CD4-positive, alpha-beta T cell (primary cell): ENCODE data around the gene ANO8. TPM values are rescaled to one million over a fixed set of nuclear protein-coding genes. Genes with fewer than 3 reads are reported as not detected.
A peak's percentile ranks its signal among the peaks of the same experiment; 100 is the strongest.
"Not testable (repeated sequence)": the region's sequence is repeated elsewhere in the genome, so short reads cannot be mapped to it uniquely, and the experiment has no call there.

Experiments used
- ATAC-seq: fragments of 200-7000 bp; cut with Tn5 transposase; one replicate; pipeline ENCODE4 v1.10.0; 2022; ENCODE audit warnings: mild to moderate bottlenecking; ENCODE audit not compliant: poor library complexity
- CTCF ChIA-PET: fragments of 350-600 bp; sonication (Branson Sonifier 250); formaldehyde crosslinking; loops from one replicate; lab custom pipeline; 2021; ENCODE audit warnings: antibody characterized with exemption, inconsistent platforms; lab: Charles Lee
- POLR2A ChIA-PET: fragments of 350-600 bp; sonication (Branson Sonifier 250); formaldehyde crosslinking; loops from one replicate; lab custom pipeline; 2021; ENCODE audit warnings: antibody characterized with exemption, inconsistent platforms; lab: Charles Lee
- DNase-seq, 14 experiments: peaks; one replicate each; pipeline ENCODE4 v3.0.0-alpha.2; 2013 to 2020; ENCODE audit warnings: mixed read lengths in 2 of 14
- H3K27ac ChIP-seq, 2 donors: one replicate each; pipeline versions ENCODE4 v1.5.1 to v1.7.0; 2013; ENCODE audit warnings: low read length in 2 of 2, low read depth in 1 of 2, mild to moderate bottlenecking in 1 of 2
- H3K27me3 ChIP-seq, 2 experiments: 1 replicate in 1 of 2; 2 replicates in 1 of 2; pipeline versions ENCODE4 v1.6.1 to v1.7.0; 2013; ENCODE audit warnings: low read length in 2 of 2, control low read depth in 1 of 2, mild to moderate bottlenecking in 1 of 2, moderate library complexity in 1 of 2; ENCODE audit not compliant: insufficient read depth in 2 of 2, control insufficient read depth in 1 of 2
- H3K36me3 ChIP-seq: one replicate; pipeline ENCODE4 v1.6.1; 2013; ENCODE audit warnings: low read length, control low read depth; ENCODE audit not compliant: insufficient read depth
- H3K4me1 ChIP-seq: one replicate; pipeline ENCODE4 v1.6.1; 2013; ENCODE audit warnings: low read length, control low read depth; ENCODE audit not compliant: insufficient read depth
- H3K4me3 ChIP-seq: one replicate; pipeline ENCODE4 v1.5.1; 2013; ENCODE audit warnings: mild to moderate bottlenecking, low read length, moderate library complexity
- H3K9me3 ChIP-seq, 2 experiments: 1 replicate in 1 of 2; 2 replicates in 1 of 2; pipeline versions ENCODE4 v1.6.1 to v1.7.0; 2013; ENCODE audit warnings: low read length in 2 of 2, mild to moderate bottlenecking in 2 of 2, control low read depth in 1 of 2, moderate library complexity in 1 of 2; ENCODE audit not compliant: control insufficient read depth in 1 of 2, insufficient read depth in 1 of 2
- H3K27ac Mint-ChIP-seq: one replicate; pipeline ENCODE4 v1.8.0; 2020; ENCODE audit warnings: mixed read lengths
- H3K27me3 Mint-ChIP-seq: one replicate; pipeline ENCODE4 v1.8.0; 2021; ENCODE audit warnings: mixed read lengths
- H3K36me3 Mint-ChIP-seq: one replicate; pipeline ENCODE4 v1.8.0; 2021; ENCODE audit warnings: low read depth, mixed read lengths
- H3K4me1 Mint-ChIP-seq: one replicate; pipeline ENCODE4 v1.8.0; 2021; ENCODE audit warnings: low read depth, mixed read lengths
- H3K4me3 Mint-ChIP-seq: one replicate; pipeline ENCODE4 v1.8.0; 2020; ENCODE audit warnings: mild to moderate bottlenecking, mixed read lengths
- H3K9me3 Mint-ChIP-seq: one replicate; pipeline ENCODE4 v1.8.0; 2020; ENCODE audit warnings: mixed read lengths
- CTCF ChIP-seq: fragments of 200-600 bp; IDR thresholded peaks from one replicate; pipeline ENCODE4 v1.8.0; 2022; ENCODE audit warnings: antibody characterized with exemption, mild to moderate bottlenecking
- intact Hi-C, 2 experiments: fragments of 100-400 bp; cut with DNase I in 1 of 2; cut with micrococcal nuclease in 1 of 2; formaldehyde crosslinking; loops; one replicate each; pipeline versions ENCODE4 v1.15.1 to v1.9.0; 2023 to 2025; cut with DNase I, micrococcal nuclease
- total RNA-seq, 174 experiments: library from RNA in 2 of 174; stranded (reverse) in 2 of 174; gene quantifications; one replicate each; pipeline ENCODE4 v1.2.3 and lab custom pipeline; 2021 to 2026

ANO8 gene
- total RNA-seq, 2 experiments from 2014 or later, result 15.3 TPM

GRCh38 chr19:17281391-17282304 lies 53.0 kb downstream of the ANO8 start, which contains the start of gene ANKLE1:
Gene ANKLE1 (plus strand): TSS chr19:17281901. CDS start chr19:17281921, 20 bp downstream.
- DNase-seq, result peak in 7 of 14 experiments; percentile 19 to 62 (median 45)
- CTCF ChIA-PET, result interaction anchor here (0.7 to 3.5 kb wide), 7 partner anchors 11 to 944 kb away, joined by 3 to 21 read pairs (median 4); partner anchors contain the start of gene MRPL34
- H3K27ac Mint-ChIP-seq, result no peak within 1 kb of the TSS

GRCh38 chr19:17279436-17279835 lies 55.2 kb downstream of the ANO8 start:
- intact Hi-C loops, result no loop called here
- Histone ChIP-seq H3K9me3 (no peaks in the 10 kb centered on the region), H3K4me1 (peaks cover 20% of the 10 kb centered on the region), H3K36me3 (peaks cover 37% of the 10 kb centered on the region), H3K27ac (no peak overlapping the region), H3K27me3 (peaks cover 0 to 5% of the 10 kb centered on the region in 2 experiments), H3K4me3 (no peak overlapping the region)
- Mint-ChIP-seq H3K36me3 (peaks cover 28% of the 10 kb centered on the region), H3K27ac (no peak overlapping the region), H3K9me3 (no peaks in the 10 kb centered on the region), H3K4me1 (peaks cover 10% of the 10 kb centered on the region), H3K4me3 (no peak overlapping the region), H3K27me3 (peaks cover 11% of the 10 kb centered on the region)
- POLR2A ChIA-PET, result interaction anchor here (1.5 kb wide), 1 partner anchor 95 kb away, joined by 3 read pairs; no protein-coding TSS in a partner anchor
- no peak for DNase-seq
- CTCF ChIA-PET, result no interaction called here
- no peak for TF ChIP-seq CTCF
- no peak for ATAC-seq

More at GRCh38 chr19:17281391-17282304, 53.0 kb downstream of the ANO8 start, which contains the start of gene ANKLE1:
- Histone ChIP-seq H3K4me3 (peak within 1 kb of the TSS; percentile 51), H3K4me1 (peaks cover 20% of the 10 kb centered on the region), H3K9me3 (no peaks in the 10 kb centered on the region), H3K27ac (no peak within 1 kb of the TSS), H3K36me3 (peaks cover 17% of the 10 kb centered on the region), H3K27me3 (peaks cover 0 to 5% of the 10 kb centered on the region in 2 experiments)
- peaks cover 11% of the 10 kb centered on the region for H3K36me3 Mint-ChIP-seq
- intact Hi-C loops, result loop anchor here (1.0 to 2.0 kb wide), 5 partner anchors 21 to 510 kb away; no protein-coding TSS in a partner anchor
- peaks cover 11% of the 10 kb centered on the region for H3K27me3 Mint-ChIP-seq
- peaks cover 10% of the 10 kb centered on the region for H3K4me1 Mint-ChIP-seq
- no peak for ATAC-seq
- TF ChIP-seq CTCF, result no peak
- peak within 1 kb of the TSS; percentile 63 for H3K4me3 Mint-ChIP-seq
- no peaks in the 10 kb centered on the region for H3K9me3 Mint-ChIP-seq
- POLR2A ChIA-PET, result interaction anchor here (0.8 to 1.7 kb wide), 4 partner anchors 15 to 66 kb away, joined by 3 to 4 read pairs (median 4); partner anchors contain the start of genes BABAM1 and USE1

- no peaks in the 10 kb centered on the region for H3K4me1 Mint-ChIP-seq
- POLR2A ChIA-PET, result no interaction called here
- Histone ChIP-seq H3K4me3 (no peak overlapping the region), H3K4me1 (no peaks in the 10 kb centered on the region), H3K27me3 (no peaks in the 10 kb centered on the region), H3K27ac (no peak overlapping the region), H3K36me3 (peaks cover 59% of the 10 kb centered on the region), H3K9me3 (no peaks in the 10 kb centered on the region)
- CTCF ChIA-PET, result no interaction called here
- intact Hi-C loops, result no loop called here
- H3K27me3 Mint-ChIP-seq, result no peaks in the 10 kb centered on the region
- no peaks in the 10 kb centered on the region for H3K9me3 Mint-ChIP-seq
- DNase-seq, result no peak
- H3K36me3 Mint-ChIP-seq, result peaks cover 48% of the 10 kb centered on the region
- no peak for ATAC-seq
- no peak overlapping the region for H3K27ac Mint-ChIP-seq
- H3K4me3 Mint-ChIP-seq, result no peak overlapping the region
- TF ChIP-seq CTCF, result no peak
Measured at GRCh38 chr19:17275441-17276175, 59.0 kb downstream of the ANO8 start.

- peaks cover 64% of the 10 kb centered on the region for H3K36me3 ChIP-seq
- H3K4me3 ChIP-seq, H3K27ac Mint-ChIP-seq, H3K4me1 ChIP-seq, ATAC-seq, H3K9me3 Mint-ChIP-seq, H3K9me3 ChIP-seq, intact Hi-C loops, H3K27me3 ChIP-seq, H3K27me3 Mint-ChIP-seq, CTCF ChIA-PET, H3K4me3 Mint-ChIP-seq, DNase-seq, H3K4me1 Mint-ChIP-seq, H3K27ac ChIP-seq: not testable (repeated sequence)
- peaks cover 54% of the 10 kb centered on the region for H3K36me3 Mint-ChIP-seq
- POLR2A ChIA-PET, result interaction anchor here (0.6 kb wide), 1 partner anchor 8 kb away, joined by 3 read pairs; no protein-coding TSS in a partner anchor
Measured at GRCh38 chr19:17274892-17275291, 59.8 kb downstream of the ANO8 start.
